ENCODE measurements around the gene ATAD3C.

DNA sequence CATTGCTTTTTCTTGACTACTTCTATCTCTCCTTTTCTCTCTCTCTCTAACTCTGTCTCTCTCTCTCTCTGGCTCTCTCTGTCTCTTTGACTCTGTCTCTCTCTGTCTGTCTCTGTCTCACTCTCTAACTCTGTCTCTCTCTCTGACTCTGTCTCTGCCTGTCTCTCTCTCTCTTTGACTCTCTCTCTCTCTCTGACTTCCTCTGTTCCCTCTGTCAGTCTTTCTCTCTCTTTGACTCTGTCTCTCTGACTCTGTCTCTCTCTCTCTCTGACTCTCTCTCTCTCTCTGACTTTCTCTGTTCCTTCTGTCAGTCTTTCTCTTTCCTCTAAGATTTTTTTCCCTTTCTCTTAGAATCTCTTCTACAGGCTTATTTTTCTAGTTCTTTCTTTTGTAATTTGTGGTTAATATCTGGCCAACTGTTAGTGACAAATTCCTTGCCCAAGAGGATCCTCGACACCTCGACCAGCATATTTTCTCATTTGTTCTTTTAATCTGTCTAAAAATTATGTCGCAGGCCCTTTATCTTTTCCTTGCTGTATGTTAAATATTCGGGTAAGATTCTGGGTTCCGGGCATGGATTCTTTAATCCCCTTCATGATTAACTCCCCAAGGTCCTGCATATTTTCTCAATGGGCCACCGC, at the start of gene ATAD3C:
- TF ChIP-seq HDAC2 (IDR thresholded peaks at IDR 0.05; ENCODE audit: borderline replicate concordance in 1 of 2, low read depth in 2 of 2, low read length in 2 of 2) (no peak), POLR2AphosphoS5 (IDR thresholded peaks at IDR 0.05; ENCODE audit: low read depth, low read length) (no peak), RFX5 (IDR thresholded peaks at IDR 0.05; ENCODE audit: borderline replicate concordance, low read depth, low read length) (no peak), EP300 (IDR thresholded peaks at IDR 0.05; ENCODE audit: borderline replicate concordance in 1 of 2, low read depth in 2 of 2, low read length in 2 of 2) (no peak), CTCF (IDR thresholded peaks at IDR 0.05; ENCODE audit: control extremely low read depth in 1 of 3, insufficient read depth in 1 of 3, low read depth in 1 of 3, low read length in 3 of 3) (no peak)

Measured in H1 (cell line).